HepG2 (cell line): ENCODE measurements around the gene GSAP. TPM values are rescaled to one million over a fixed set of nuclear protein-coding genes. Genes with fewer than 3 reads are reported as not detected.
A peak's percentile ranks its signal among the peaks of the same experiment; 100 is the strongest.

Source experiments
- ARID4A ChIP-seq: sonication (generic); formaldehyde crosslinking; IDR thresholded peaks from 2 replicates; pipeline ENCODE4 v1.5.0; 2020; ENCODE audit warnings: mild to moderate bottlenecking, missing genetic modification reagents, borderline replicate concordance
- CHCHD3 ChIP-seq: sonication (generic); formaldehyde crosslinking; IDR thresholded peaks from 2 replicates; pipeline ENCODE4 v1.8.0; 2022; ENCODE audit warnings: mild to moderate bottlenecking, missing genetic modification reagents, moderate library complexity
- IRF1 ChIP-seq: sonication (generic); formaldehyde crosslinking; IDR thresholded peaks from 2 replicates; pipeline ENCODE4 v1.4.0; 2020; ENCODE audit warnings: low read depth, mild to moderate bottlenecking, missing genetic modification reagents
- NCOR1 ChIP-seq: fragments of 200-600 bp; sonication (generic); IDR thresholded peaks from 2 replicates; pipeline ENCODE4 v1.7.0; 2017; ENCODE audit warnings: antibody characterized with exemption, low read length, borderline replicate concordance
- NR2F2 ChIP-seq: IDR thresholded peaks from 2 replicates; pipeline ENCODE4 v1.6.1; 2012; ENCODE audit warnings: low read depth, inconsistent platforms, borderline replicate concordance
- RXRB ChIP-seq: IDR thresholded peaks from 2 replicates; pipeline ENCODE4 v1.6.1; 2016; ENCODE audit warnings: borderline replicate concordance, missing genetic modification reagents, missing compliant biosample characterization
- SALL1 ChIP-seq: sonication (generic); formaldehyde crosslinking; IDR thresholded peaks from 2 replicates; pipeline ENCODE4 v1.8.0; 2022; ENCODE audit warnings: mild to moderate bottlenecking, missing genetic modification reagents
- SMARCE1 ChIP-seq: fragments of 450-650 bp; IDR thresholded peaks from 2 replicates; pipeline ENCODE4 v1.6.1; 2017; ENCODE audit warnings: borderline replicate concordance
- SOX6 ChIP-seq, 2 experiments: fragments of 450-650 bp in 1 of 2; sonication (generic) in 1 of 2; formaldehyde crosslinking in 1 of 2; IDR thresholded peaks; 2 replicates each; pipeline versions ENCODE4 v1.4.0 to v1.6.1; 2017 to 2020; ENCODE audit warnings: antibody characterized with exemption in 1 of 2, mild to moderate bottlenecking in 1 of 2, missing genetic modification reagents in 1 of 2
- SP1 ChIP-seq, 2 experiments: fragments of 450-650 bp in 1 of 2; sonication (generic) in 1 of 2; formaldehyde crosslinking in 1 of 2; IDR thresholded peaks; 2 replicates each; pipeline versions ENCODE4 v1.4.0 to v1.6.1; 2016 to 2020; ENCODE audit warnings: missing genetic modification reagents in 1 of 2
- TFE3 ChIP-seq: IDR thresholded peaks from 2 replicates; pipeline ENCODE4 v1.6.1; 2016
- ZMYM2 ChIP-seq: sonication (generic); formaldehyde crosslinking; IDR thresholded peaks from 2 replicates; pipeline ENCODE4 v1.8.0; 2022; ENCODE audit warnings: mild to moderate bottlenecking, missing genetic modification reagents
- ZNF235 ChIP-seq: sonication (generic); formaldehyde crosslinking; IDR thresholded peaks from 2 replicates; pipeline ENCODE4 v1.8.1; 2023; ENCODE audit warnings: mild to moderate bottlenecking, missing genetic modification reagents, borderline replicate concordance
- ZNF275 ChIP-seq: sonication (generic); formaldehyde crosslinking; IDR thresholded peaks from 2 replicates; pipeline ENCODE4 v1.8.0; 2022; ENCODE audit warnings: missing genetic modification reagents, mild to moderate bottlenecking, inconsistent platforms, borderline replicate concordance
- ZNF577 ChIP-seq: sonication (generic); formaldehyde crosslinking; IDR thresholded peaks from 2 replicates; pipeline ENCODE4 v1.4.0; 2020; ENCODE audit warnings: mild to moderate bottlenecking, low read depth, missing genetic modification reagents, borderline replicate concordance
- ZNF709 ChIP-seq: sonication (generic); formaldehyde crosslinking; IDR thresholded peaks from 2 replicates; pipeline ENCODE4 v1.5.0; 2020; ENCODE audit warnings: mild to moderate bottlenecking, missing genetic modification reagents
- ZSCAN20 ChIP-seq: sonication (generic); formaldehyde crosslinking; IDR thresholded peaks from 2 replicates; pipeline ENCODE4 v1.4.0; 2020; ENCODE audit warnings: missing genetic modification reagents, mild to moderate bottlenecking, borderline replicate concordance
- polyA plus RNA-seq, 8 experiments: library from polyadenylated mRNA; depleted of rRNA in 3 of 8; stranded (reverse) in 7 of 8; unstranded in 1 of 8; fragments of >200 nt; fragmentation: Illumina TruSeq in 4 of 8; extraction: Trizol in 4 of 8; gene quantifications; 2 replicates each; pipeline versions ENCODE4 v1.2.1 to v1.2.3, GENCODE V29; 2011 to 2016; ENCODE audit warnings: low read depth in 4 of 8, missing spikeins in 1 of 8, mixed read lengths in 1 of 8; ENCODE audit not compliant: insufficient read depth in 1 of 8
- total RNA-seq, 5 experiments: library from RNA; depleted of rRNA; stranded (reverse); fragments of >200 nt; fragmentation: Illumina TruSeq; extraction: Trizol; gene quantifications; 2 replicates each; pipeline ENCODE4 v1.2.3, GENCODE V29; 2016; ENCODE audit warnings: low read depth in 1 of 5

GSAP gene
- total and polyA plus RNA-seq, 2 of the 13 experiments (the other 11 are each of a cell fraction or from before 2014, with no cell fraction given) = 34.6 to 40.6 TPM

- peak; percentile 84 for TF ChIP-seq RXRB (CRISPR knock-in tag)
- TF ChIP-seq ARID4A (CRISPR knock-in tag) = no peak
- TF ChIP-seq SMARCE1 = no peak
- TF ChIP-seq SP1 (IDR thresholded peaks at IDR 0.05) = no peak
- TF ChIP-seq SP1 (CRISPR knock-in tag; IDR thresholded peaks at IDR 0.05) = no peak
- no peak for TF ChIP-seq SOX6 (IDR thresholded peaks at IDR 0.05)
- TF ChIP-seq SOX6 (CRISPR knock-in tag; IDR thresholded peaks at IDR 0.05) = peak; percentile 81
- peak; percentile 35; the same call in 1 of the 2 replicates for TF ChIP-seq NCOR1
- TF ChIP-seq IRF1 (CRISPR knock-in tag) = no peak
- TF ChIP-seq ZSCAN20 (CRISPR knock-in tag) = 0 out of 2 replicates have a peak, but pooled peaks have one; percentile 35
- TF ChIP-seq ZNF275 (CRISPR knock-in tag) = no peak
- no peak for TF ChIP-seq CHCHD3 (CRISPR knock-in tag)
- no peak for TF ChIP-seq ZNF709 (CRISPR knock-in tag)
- TF ChIP-seq SALL1 (CRISPR knock-in tag) = 0 out of 2 replicates have a peak, but pooled peaks have one; percentile 31
- TF ChIP-seq ZNF577 (CRISPR knock-in tag) = no peak
- 0 out of 2 replicates have a peak, but pooled peaks have one; percentile 60 for TF ChIP-seq ZMYM2 (CRISPR knock-in tag)
- peak; percentile 74; the same call in 1 of the 2 replicates for TF ChIP-seq NR2F2
- TF ChIP-seq TFE3 (CRISPR knock-in tag) = no peak
- no peak for TF ChIP-seq ZNF235 (CRISPR knock-in tag)
These were observed 7.0 kb downstream of the GSAP start (continued) for GRCh38 chr7:77409005-77409738.
